Fibroblast of lung (primary cell): ENCODE data around the gene IQSEC3. TPM values are rescaled to one million over a fixed set of nuclear protein-coding genes. Genes with fewer than 3 reads are reported as not detected.

ENCODE experiments used
- DNase-seq, 2 donors: peaks; one replicate each; pipeline versions ENCODE4 v3.0.0 to v3.0.0-alpha.2; 2010; ENCODE audit warnings: low read depth in 2 of 2
- H2AFZ ChIP-seq: 2 replicates; pipeline ENCODE4 v1.5.1; 2012; ENCODE audit warnings: low read length, control low read depth, inconsistent platforms
- H3K27ac ChIP-seq: 2 replicates; pipeline ENCODE4 v1.5.1; 2011; ENCODE audit warnings: low read length, control low read depth; ENCODE audit not compliant: insufficient read depth
- H3K27me3 ChIP-seq: 2 replicates; pipeline ENCODE4 v1.5.1; 2011; ENCODE audit warnings: mild to moderate bottlenecking, low read length; ENCODE audit not compliant: control insufficient read depth, insufficient read depth
- H3K36me3 ChIP-seq: 2 replicates; pipeline ENCODE4 v1.5.1; 2011; ENCODE audit warnings: low read length; ENCODE audit not compliant: control insufficient read depth, insufficient read depth
- H3K4me1 ChIP-seq: 2 replicates; pipeline ENCODE4 v1.5.1; 2011; ENCODE audit warnings: low read length; ENCODE audit not compliant: control insufficient read depth, insufficient read depth; ENCODE audit errors: extremely low read depth
- H3K4me2 ChIP-seq: 2 replicates; pipeline ENCODE4 v1.5.1; 2011; ENCODE audit warnings: low read length, control low read depth; ENCODE audit not compliant: insufficient read depth; ENCODE audit errors: extremely low read depth
- H3K4me3 ChIP-seq, 4 experiments: fragments of 200-600 bp in 1 of 4; sonication (generic) in 1 of 4; replicated peaks in 1 of 4; 2 replicates each; pipeline ENCODE4 v1.5.1; 2011 to 2016; ENCODE audit warnings: low read length in 4 of 4, low read depth in 3 of 4, mild to moderate bottlenecking in 3 of 4, control low read depth in 2 of 4, inconsistent platforms in 1 of 4, mixed read lengths in 1 of 4; ENCODE audit not compliant: insufficient read depth in 1 of 4; ENCODE audit errors: control extremely low read depth in 1 of 4
- H3K79me2 ChIP-seq: 2 replicates; pipeline ENCODE4 v1.5.1; 2012; ENCODE audit warnings: mild to moderate bottlenecking, low read length, inconsistent platforms; ENCODE audit not compliant: control insufficient read depth, insufficient read depth
- H3K9ac ChIP-seq: 2 replicates; pipeline ENCODE4 v1.5.1; 2011; ENCODE audit warnings: mild to moderate bottlenecking, low read length, control low read depth; ENCODE audit not compliant: insufficient read depth
- H3K9me3 ChIP-seq: 2 replicates; pipeline ENCODE4 v1.5.1; 2012; ENCODE audit warnings: low read depth, low read length; ENCODE audit not compliant: control insufficient read depth, insufficient read depth
- H4K20me1 ChIP-seq: 2 replicates; pipeline ENCODE4 v1.5.1; 2011; ENCODE audit warnings: low read length; ENCODE audit not compliant: control insufficient read depth, insufficient read depth; ENCODE audit errors: extremely low read depth
- CTCF ChIP-seq, 2 donors: IDR thresholded peaks in 1 of 2; conservative IDR thresholded peaks in 1 of 2; 1 replicate in 1 of 2; 2 replicates in 1 of 2; pipeline ENCODE4 v1.5.1; 2011 to 2012; ENCODE audit warnings: low read length in 2 of 2, control low read depth in 1 of 2, inconsistent platforms in 1 of 2, low read depth in 1 of 2, mild to moderate bottlenecking in 1 of 2
- EZH2 ChIP-seq: IDR thresholded peaks from 2 replicates; pipeline ENCODE4 v1.5.1; 2012; ENCODE audit warnings: low read length, control low read depth, mild to moderate bottlenecking; ENCODE audit errors: missing control alignments
- polyA plus RNA-seq, 2 donors: library from polyadenylated mRNA; depleted of rRNA in 1 of 2; stranded (reverse) in 1 of 2; unstranded in 1 of 2; fragments of >200 nt; gene quantifications; 2 replicates each; pipeline ENCODE4 v1.2.1, GENCODE V29; 2011 to 2012; ENCODE audit warnings: missing spikeins in 1 of 2
- total RNA-seq: library from RNA; depleted of rRNA; stranded (reverse); fragments of >200 nt; gene quantifications from 2 replicates; pipeline ENCODE4 v1.2.1, GENCODE V29; 2014

The IQSEC3 gene
- total and polyA plus RNA-seq, 2 donors (not counting 1 experiment from before 2014, with no cell fraction given), result 0.14 to 1.3 TPM

GRCh38 chr12:227286-227915, 160.8 kb downstream of the IQSEC3 start:
- TF ChIP-seq EZH2 (no peak), CTCF (conservative IDR thresholded peaks at IDR 0.05 in 1 of 2, IDR thresholded peaks at IDR 0.05 in 1 of 2; ENCODE audit: low read depth in 1 of 2, low read length in 2 of 2) (no peak)
- Histone ChIP-seq H3K27ac (no peak overlapping the region), H4K20me1 (no peaks in the 10 kb centered on the region), H3K36me3 (no peaks in the 10 kb centered on the region), H3K9me3 (no peaks in the 10 kb centered on the region), H3K4me2 (no peak overlapping the region), H3K4me3 (no peak overlapping the region), H3K27me3 (peaks cover 21% of the 10 kb centered on the region), H2AFZ (no peak overlapping the region), H3K79me2 (no peaks in the 10 kb centered on the region), H3K4me1 (no peaks in the 10 kb centered on the region), H3K9ac (no peak overlapping the region)
- DNase-seq, result no peak

Other genes with a start within 250 kb of the IQSEC3 start
- under 0.01 TPM in 1 of 2 replicates, not detected in the other for gene SLC6A12, start 147.4 kb downstream of the IQSEC3 start, total RNA-seq
- not detected in 2 replicates for gene SLC6A12, start 147.4 kb downstream of the IQSEC3 start, polyA plus RNA-seq
- not detected in 2 replicates for gene SLC6A13, start 196.1 kb downstream of the IQSEC3 start, total RNA-seq
- gene SLC6A13, start 196.1 kb downstream of the IQSEC3 start, polyA plus RNA-seq, result not detected in 2 replicates